SH-SY5Y (cell line): ENCODE measurements around the gene SGK2.

Source experiments
- GATA2 ChIP-seq: IDR thresholded peaks from 2 replicates; pipeline ENCODE4 v1.6.1; 2011; ENCODE audit warnings: mild to moderate bottlenecking, low read depth, low read length
- GATA3 ChIP-seq: IDR thresholded peaks from 2 replicates; pipeline ENCODE4 v1.6.1; 2011; ENCODE audit warnings: low read depth, mild to moderate bottlenecking, low read length, moderate library complexity

SGK2 gene

GRCh38 chr20:43584448-43585136, 25.8 kb downstream of the SGK2 start:
- TF ChIP-seq GATA3 (no peak), GATA2 (no peak)

- no peak for TF ChIP-seq GATA2
- TF ChIP-seq GATA3: no peak
These were observed 27.8 kb downstream of the SGK2 start for GRCh38 chr20:43586641-43587040.

DNA sequence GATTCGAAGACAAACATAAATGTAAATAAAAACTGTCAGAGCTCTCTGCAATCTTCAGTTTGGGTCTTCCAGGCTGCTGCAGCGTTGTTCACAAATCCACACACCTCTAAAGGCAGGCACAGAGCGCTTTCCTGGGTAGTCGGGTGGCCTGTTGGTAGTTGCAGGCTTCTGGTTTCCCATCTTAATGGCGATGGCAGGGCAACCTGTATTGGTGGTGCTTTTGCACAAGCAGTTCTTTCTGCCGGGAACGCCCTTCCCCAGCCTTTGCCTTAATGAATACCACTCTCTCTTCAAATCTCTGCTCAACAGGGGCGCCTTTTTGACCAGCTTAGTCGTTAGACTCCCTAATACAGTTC, 31.2 kb downstream of the SGK2 start:
- TF ChIP-seq GATA2 (no peak), GATA3 (no peak)

DNA sequence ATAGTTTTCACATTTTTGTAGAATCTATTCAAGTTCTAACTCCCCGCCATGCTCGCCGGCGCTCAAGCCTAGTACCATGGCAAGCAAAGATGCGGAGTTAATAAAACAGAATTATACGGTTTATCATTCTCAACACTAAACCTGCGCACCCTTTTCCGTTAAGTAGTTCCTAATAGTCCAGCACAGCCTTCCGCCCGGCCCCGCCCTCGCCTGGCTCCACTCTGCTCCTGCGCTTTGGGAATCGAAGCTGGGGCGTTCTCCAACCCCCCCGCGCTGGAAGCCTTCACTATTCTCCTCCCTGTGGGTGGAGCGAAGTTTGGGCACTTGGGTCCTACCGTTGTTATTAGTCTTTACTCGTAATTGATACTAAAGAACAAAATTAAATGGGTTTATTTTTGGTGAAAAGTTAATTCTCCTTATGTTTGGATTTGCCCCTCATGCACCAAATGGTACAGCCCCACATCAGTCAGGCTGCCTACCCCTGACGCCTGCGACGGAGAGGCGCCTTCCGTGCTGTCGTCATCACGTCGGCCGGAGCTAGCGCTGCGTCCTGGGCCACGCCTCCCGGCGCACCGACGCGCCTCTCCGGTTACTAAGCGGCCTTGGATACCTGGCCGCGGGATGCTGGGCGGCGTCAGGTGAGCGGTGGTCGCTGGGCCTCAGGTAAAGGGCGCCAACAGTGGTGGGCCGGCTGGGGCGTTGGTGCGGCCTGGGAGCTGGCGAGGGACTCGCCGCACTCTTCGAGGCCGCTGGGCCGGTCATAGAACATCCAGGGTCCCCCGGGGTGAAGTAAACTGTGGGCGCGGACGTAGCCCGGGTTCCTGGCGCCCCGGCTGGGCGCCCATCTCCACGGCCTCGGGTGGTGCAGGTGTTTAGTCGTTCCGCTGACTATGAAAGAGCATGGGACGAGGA, 31.8 kb downstream of the SGK2 start, which contains the start of gene IFT52:
TSS of gene IFT52 (plus strand) at position 546 of the 912 bp plus-strand sequence. CDS start 3,762 bp downstream, outside the sequence.
- TF ChIP-seq GATA2 (no peak), GATA3 (no peak)

DNA sequence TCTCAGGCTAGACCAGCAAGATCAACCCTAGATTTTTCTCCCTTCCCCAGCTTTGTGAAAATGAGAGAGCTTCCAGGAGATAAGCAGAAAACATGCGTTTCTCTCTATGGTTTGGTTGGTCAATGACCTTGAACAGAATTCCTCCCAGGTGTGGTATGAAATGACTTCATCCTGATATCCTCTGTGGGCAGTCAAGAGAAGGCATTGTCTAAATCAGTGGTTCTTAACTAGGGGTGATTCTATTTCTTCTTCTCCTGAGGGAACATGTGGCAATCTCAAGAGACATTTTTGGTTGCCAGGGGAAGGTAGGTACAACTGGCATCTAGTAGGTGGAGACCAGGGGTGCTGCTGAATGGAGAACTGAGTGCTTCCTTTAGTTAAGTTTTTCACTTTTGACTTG, 44.3 kb downstream of the SGK2 start:
- TF ChIP-seq GATA3 (no peak), GATA2 (no peak)

- TF ChIP-seq GATA2 (no peak), GATA3 (no peak)
These were observed 46.9 kb downstream of the SGK2 start for GRCh38 chr20:43605715-43606114.

GRCh38 chr20:43631598-43631997, 72.8 kb downstream of the SGK2 start:
- no peak for TF ChIP-seq GATA3
- no peak for TF ChIP-seq GATA2
